ENCODE results near the gene ARL4A.

- TF ChIP-seq, protein P1, sequence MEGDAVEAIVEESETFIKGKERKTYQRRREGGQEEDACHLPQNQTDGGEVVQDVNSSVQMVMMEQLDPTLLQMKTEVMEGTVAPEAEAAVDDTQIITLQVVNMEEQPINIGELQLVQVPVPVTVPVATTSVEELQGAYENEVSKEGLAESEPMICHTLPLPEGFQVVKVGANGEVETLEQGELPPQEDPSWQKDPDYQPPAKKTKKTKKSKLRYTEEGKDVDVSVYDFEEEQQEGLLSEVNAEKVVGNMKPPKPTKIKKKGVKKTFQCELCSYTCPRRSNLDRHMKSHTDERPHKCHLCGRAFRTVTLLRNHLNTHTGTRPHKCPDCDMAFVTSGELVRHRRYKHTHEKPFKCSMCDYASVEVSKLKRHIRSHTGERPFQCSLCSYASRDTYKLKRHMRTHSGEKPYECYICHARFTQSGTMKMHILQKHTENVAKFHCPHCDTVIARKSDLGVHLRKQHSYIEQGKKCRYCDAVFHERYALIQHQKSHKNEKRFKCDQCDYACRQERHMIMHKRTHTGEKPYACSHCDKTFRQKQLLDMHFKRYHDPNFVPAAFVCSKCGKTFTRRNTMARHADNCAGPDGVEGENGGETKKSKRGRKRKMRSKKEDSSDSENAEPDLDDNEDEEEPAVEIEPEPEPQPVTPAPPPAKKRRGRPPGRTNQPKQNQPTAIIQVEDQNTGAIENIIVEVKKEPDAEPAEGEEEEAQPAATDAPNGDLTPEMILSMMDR (IDR thresholded peaks at IDR 0.05): no peak
- TF ChIP-seq EP300 (IDR thresholded peaks at IDR 0.05): no peak
Observed at GRCh38 chr7:12722636-12723605, 35.5 kb downstream of the ARL4A start.
